Parathyroid adenoma (tissue), 2 donors: ENCODE data around the gene CERK.

Experiments used
- H2AFZ ChIP-seq: fragments of 300-600 bp; sonication (generic); one replicate; pipeline ENCODE4 v1.7.0; 2017; ENCODE audit warnings: antibody characterized with exemption, mild to moderate bottlenecking
- H3K27ac ChIP-seq: fragments of 300-600 bp; sonication (generic); one replicate; pipeline ENCODE4 v1.7.0; 2017
- H3K27me3 ChIP-seq: fragments of 300-600 bp; sonication (generic); one replicate; pipeline ENCODE4 v1.7.0; 2017; ENCODE audit warnings: low read length; ENCODE audit not compliant: control insufficient read depth, insufficient read depth
- H3K36me3 ChIP-seq: fragments of 300-600 bp; sonication (generic); one replicate; pipeline ENCODE4 v1.7.0; 2017; ENCODE audit warnings: low read length; ENCODE audit not compliant: control insufficient read depth, insufficient read depth
- H3K4me1 ChIP-seq: fragments of 300-600 bp; sonication (generic); one replicate; pipeline ENCODE4 v1.7.0; 2017; ENCODE audit warnings: control low read depth
- H3K4me2 ChIP-seq: fragments of 300-600 bp; sonication (generic); one replicate; pipeline ENCODE4 v1.7.0; 2017; ENCODE audit warnings: low read length
- H3K4me3 ChIP-seq: fragments of 300-600 bp; sonication (generic); one replicate; pipeline ENCODE4 v1.7.0; 2017; ENCODE audit warnings: low read depth, low read length
- H3K79me2 ChIP-seq: fragments of 300-600 bp; sonication (generic); one replicate; pipeline ENCODE4 v1.7.0; 2017; ENCODE audit warnings: control low read depth
- H3K9ac ChIP-seq: fragments of 300-600 bp; sonication (generic); one replicate; pipeline ENCODE4 v1.7.0; 2017; ENCODE audit warnings: mild to moderate bottlenecking
- H3K9me3 ChIP-seq: fragments of 300-600 bp; sonication (generic); one replicate; pipeline ENCODE4 v1.7.0; 2017; ENCODE audit warnings: low read length; ENCODE audit not compliant: control insufficient read depth
- TF ChIP-seq, protein P1 (sequence below): fragments of 300-600 bp; sonication (generic); IDR thresholded peaks from one replicate; pipeline ENCODE4 v1.7.0; 2017; ENCODE audit warnings: antibody characterized with exemption, mild to moderate bottlenecking
- donor health status: primary hyperparathyroidism.

Gene CERK

DNA sequence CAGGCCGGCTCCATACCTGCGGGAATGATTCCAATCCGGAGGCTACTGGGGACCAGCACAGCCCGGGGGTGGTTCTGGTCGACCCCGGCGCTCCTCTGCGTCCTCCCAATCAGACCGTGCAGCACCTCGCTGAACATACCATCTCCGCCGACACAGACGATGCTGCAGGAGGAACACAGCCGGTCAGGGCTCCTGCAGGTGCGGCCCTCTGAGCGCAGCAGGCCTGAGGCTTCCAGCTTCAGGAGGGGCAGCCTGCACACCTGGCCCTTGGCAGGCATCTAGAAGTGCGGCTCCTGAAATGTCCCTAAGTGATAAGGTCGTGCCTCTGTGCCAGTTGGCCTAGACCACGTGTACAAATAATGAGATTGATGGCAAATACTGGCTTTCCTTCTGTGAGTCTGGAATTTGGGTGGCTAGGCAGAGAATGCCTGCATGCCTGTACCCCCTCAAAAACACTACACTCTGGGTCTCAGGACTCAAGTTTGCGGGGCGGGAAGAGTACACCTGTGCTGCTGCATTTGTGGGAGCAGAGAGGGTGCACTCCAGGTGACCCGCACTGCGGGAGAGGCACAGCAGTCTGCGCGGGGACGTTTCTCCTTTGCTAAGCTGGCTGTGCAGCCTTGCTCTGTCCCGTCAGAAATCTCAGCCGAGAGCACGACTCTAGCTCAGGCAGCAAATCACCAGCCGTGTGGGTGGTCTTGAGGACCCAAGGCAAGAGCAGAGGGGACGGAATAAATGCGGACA lies 30.1 kb downstream of the CERK start:
- no peak overlapping the region for H3K4me2 ChIP-seq
- no peak overlapping the region for H3K4me3 ChIP-seq
- H2AFZ ChIP-seq = no peak overlapping the region
- no peaks in the 10 kb centered on the region for H3K79me2 ChIP-seq
- H3K9me3 ChIP-seq = no peaks in the 10 kb centered on the region
- no peaks in the 10 kb centered on the region for H3K4me1 ChIP-seq
- H3K27ac ChIP-seq = no peak overlapping the region
- TF ChIP-seq, protein P1, sequence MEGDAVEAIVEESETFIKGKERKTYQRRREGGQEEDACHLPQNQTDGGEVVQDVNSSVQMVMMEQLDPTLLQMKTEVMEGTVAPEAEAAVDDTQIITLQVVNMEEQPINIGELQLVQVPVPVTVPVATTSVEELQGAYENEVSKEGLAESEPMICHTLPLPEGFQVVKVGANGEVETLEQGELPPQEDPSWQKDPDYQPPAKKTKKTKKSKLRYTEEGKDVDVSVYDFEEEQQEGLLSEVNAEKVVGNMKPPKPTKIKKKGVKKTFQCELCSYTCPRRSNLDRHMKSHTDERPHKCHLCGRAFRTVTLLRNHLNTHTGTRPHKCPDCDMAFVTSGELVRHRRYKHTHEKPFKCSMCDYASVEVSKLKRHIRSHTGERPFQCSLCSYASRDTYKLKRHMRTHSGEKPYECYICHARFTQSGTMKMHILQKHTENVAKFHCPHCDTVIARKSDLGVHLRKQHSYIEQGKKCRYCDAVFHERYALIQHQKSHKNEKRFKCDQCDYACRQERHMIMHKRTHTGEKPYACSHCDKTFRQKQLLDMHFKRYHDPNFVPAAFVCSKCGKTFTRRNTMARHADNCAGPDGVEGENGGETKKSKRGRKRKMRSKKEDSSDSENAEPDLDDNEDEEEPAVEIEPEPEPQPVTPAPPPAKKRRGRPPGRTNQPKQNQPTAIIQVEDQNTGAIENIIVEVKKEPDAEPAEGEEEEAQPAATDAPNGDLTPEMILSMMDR = no peak
- no peak overlapping the region for H3K9ac ChIP-seq
- H3K36me3 ChIP-seq = no peaks in the 10 kb centered on the region
- no peaks in the 10 kb centered on the region for H3K27me3 ChIP-seq

DNA sequence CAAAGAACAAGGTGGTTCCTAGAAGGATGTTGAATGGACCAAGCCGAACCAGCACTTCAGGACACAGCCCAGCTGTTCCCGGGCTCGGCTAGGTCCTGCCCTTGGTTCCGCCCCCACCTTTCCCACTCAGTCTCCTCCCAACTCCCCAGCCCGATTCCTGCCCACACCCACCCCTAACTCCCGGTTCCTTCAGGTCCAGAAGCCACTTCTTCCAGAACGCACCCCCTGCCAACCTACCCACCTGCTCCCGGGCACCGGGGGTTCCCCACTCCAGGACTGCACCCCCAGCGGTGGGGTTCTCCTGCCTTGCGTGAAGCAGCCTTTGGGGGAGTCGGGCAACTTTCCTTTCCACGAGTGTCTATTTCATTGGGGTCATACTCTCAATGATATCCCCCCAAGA lies 30.7 kb downstream of the CERK start:
- Histone ChIP-seq H3K27me3 (no peaks in the 10 kb centered on the region), H3K27ac (no peak overlapping the region), H3K4me3 (no peak overlapping the region), H3K36me3 (no peaks in the 10 kb centered on the region), H3K79me2 (no peaks in the 10 kb centered on the region), H3K9me3 (no peaks in the 10 kb centered on the region), H3K4me1 (no peaks in the 10 kb centered on the region), H2AFZ (no peak overlapping the region), H3K9ac (no peak overlapping the region), H3K4me2 (no peak overlapping the region)
- TF ChIP-seq, protein P1 = no peak

DNA sequence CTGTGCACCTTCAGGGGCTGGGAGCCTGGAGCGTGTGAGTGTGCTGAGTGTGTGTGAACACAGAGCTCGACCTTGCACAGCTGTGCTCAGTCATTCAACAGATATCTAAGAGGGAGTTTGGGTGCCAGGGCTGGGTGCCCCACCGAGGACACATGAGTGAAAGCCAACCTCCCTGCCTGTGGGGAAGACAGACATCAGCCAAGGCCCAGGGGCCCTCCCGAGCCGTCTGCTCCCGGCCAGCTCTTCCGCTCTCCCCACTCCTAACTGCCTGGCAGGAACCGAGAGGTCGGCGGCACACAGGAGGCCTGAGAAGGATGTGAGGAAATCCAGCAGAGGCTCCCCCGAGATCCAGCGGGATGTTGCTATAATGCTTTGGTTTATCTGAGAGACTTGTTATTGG lies 32.0 kb downstream of the CERK start:
- Histone ChIP-seq H2AFZ (no peak overlapping the region), H3K9ac (no peak overlapping the region), H3K4me3 (no peak overlapping the region), H3K36me3 (no peaks in the 10 kb centered on the region), H3K27ac (no peak overlapping the region), H3K9me3 (no peaks in the 10 kb centered on the region), H3K4me2 (no peak overlapping the region), H3K4me1 (no peaks in the 10 kb centered on the region), H3K27me3 (no peaks in the 10 kb centered on the region), H3K79me2 (no peaks in the 10 kb centered on the region)
- TF ChIP-seq, protein P1 = no peak

DNA sequence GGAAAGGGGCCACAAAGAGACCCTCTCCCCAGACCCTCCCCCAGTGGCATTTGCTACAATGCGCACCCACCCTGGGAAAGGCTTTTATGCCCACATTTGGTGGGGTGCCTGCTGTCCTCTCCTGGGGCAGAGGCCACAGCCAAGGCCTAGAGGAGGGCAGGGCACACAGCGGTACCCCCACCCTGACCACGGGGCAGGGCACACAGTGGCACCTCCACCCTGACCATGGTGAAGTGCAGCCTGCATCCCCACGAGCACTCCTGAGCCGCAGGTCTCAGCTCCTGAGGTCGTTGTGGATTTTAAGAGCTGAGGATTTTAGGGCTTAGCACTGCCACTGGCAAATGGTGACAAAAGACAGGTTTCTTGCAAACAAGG lies 34.1 kb downstream of the CERK start:
- H3K4me1 ChIP-seq = no peaks in the 10 kb centered on the region
- H3K27me3 ChIP-seq = no peaks in the 10 kb centered on the region
- TF ChIP-seq, protein P1 = no peak
- no peaks in the 10 kb centered on the region for H3K79me2 ChIP-seq
- no peak overlapping the region for H3K9ac ChIP-seq
- no peak overlapping the region for H3K4me2 ChIP-seq
- H3K9me3 ChIP-seq = no peaks in the 10 kb centered on the region
- H2AFZ ChIP-seq = no peak overlapping the region
- no peaks in the 10 kb centered on the region for H3K36me3 ChIP-seq
- no peak overlapping the region for H3K27ac ChIP-seq
- H3K4me3 ChIP-seq = no peak overlapping the region
